Measurements from ENCODE around the gene COA8. TPM values are rescaled to one million over a fixed set of nuclear protein-coding genes. Genes with fewer than 3 reads are reported as not detected.

Gene COA8
- polyA plus RNA-seq, 1 of the 3 experiments (the other 2 are of a cell fraction): 25.2 TPM

DNA sequence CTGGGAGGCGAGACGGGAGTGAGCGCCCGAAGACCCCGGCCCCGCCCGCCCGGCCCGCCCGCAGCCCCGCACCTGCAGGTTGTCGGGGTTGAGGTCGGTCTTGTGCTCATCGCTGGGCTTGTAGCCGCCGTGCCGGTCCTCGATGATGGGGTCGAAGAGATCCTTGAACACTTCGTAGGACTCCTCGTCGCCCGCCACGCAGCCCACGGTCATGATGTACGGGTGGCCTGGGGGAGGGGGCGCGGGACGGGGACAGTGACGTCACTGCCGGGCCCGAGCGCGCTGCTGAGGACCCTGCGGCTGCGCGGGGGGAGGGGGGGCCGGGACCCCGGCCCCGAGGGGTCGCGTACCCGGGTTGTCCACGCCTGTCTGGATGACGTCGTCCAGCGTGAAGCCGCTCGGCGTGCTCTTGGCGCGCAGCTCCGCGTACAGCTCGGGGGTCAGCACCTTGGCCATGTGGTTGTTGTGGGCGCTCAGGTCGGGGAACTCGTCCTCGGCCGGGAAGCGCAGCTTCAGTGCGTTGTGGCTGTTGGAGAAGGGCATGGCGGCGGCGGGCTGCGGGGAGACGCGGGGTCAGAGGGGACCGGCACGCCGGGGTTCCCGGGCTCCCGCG lies 40.7 kb upstream of the COA8 start:
- DNase-seq: peak; percentile 91
- Histone ChIP-seq H4K20me1 (ENCODE audit: insufficient read depth) (no peaks in the 10 kb centered on the region), H3K4me1 (ENCODE audit: control insufficient read depth in 1 of 2, insufficient read depth in 2 of 2, low read depth in 1 of 2, low read length in 1 of 2) (peaks cover 0 to 20% of the 10 kb centered on the region in 2 experiments; a peak in 1 of 4 replicates), H3K4me3 (ENCODE audit: low read depth in 2 of 2, low read length in 1 of 2) (peak overlapping the region; percentile 44 to 57; a peak in 3 of 4 replicates), H3K79me2 (ENCODE audit: insufficient read depth) (no peaks in the 10 kb centered on the region), H3K4me2 (peak overlapping the region; percentile 83), H3K27ac (ENCODE audit: low read depth in 2 of 2, low read length in 1 of 2) (peak overlapping the region in 1 of 2 experiments; percentile 74; a peak in 1 of 4 replicates), H3K9ac (no peak overlapping the region), H3K36me3 (replicated peaks in 1 of 2; ENCODE audit: control insufficient read depth in 1 of 2, insufficient read depth in 2 of 2, low read length in 1 of 2) (peaks cover 0 to 4% of the 10 kb centered on the region in 2 experiments), H3K9me2 (no peaks in the 10 kb centered on the region), H3K27me3 (ENCODE audit: insufficient read depth) (peaks cover 16% of the 10 kb centered on the region), H3F3A (replicated peaks; ENCODE audit: insufficient read depth) (peaks cover 5% of the 10 kb centered on the region), H2AFZ (ENCODE audit: low read depth) (no peak overlapping the region), H3K9me3 (no peaks in the 10 kb centered on the region)
- WGBS (ENCODE audit: low lambda C conversion rate): 2% methylated on average over 11 of the region's 74 CpGs
- no peak for TF ChIP-seq GATA2 (CRISPR knock-in tag; IDR thresholded peaks at IDR 0.05)
- no peak for TF ChIP-seq JUND (IDR thresholded peaks at IDR 0.05)
- no peak for TF ChIP-seq EP300 (IDR thresholded peaks at IDR 0.05; ENCODE audit: borderline replicate concordance in 1 of 2, low read depth in 1 of 2, low read length in 1 of 2)
- TF ChIP-seq, protein P1, sequence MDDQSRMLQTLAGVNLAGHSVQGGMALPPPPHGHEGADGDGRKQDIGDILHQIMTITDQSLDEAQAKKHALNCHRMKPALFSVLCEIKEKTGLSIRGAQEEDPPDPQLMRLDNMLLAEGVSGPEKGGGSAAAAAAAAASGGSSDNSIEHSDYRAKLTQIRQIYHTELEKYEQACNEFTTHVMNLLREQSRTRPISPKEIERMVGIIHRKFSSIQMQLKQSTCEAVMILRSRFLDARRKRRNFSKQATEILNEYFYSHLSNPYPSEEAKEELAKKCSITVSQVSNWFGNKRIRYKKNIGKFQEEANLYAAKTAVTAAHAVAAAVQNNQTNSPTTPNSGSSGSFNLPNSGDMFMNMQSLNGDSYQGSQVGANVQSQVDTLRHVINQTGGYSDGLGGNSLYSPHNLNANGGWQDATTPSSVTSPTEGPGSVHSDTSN (IDR thresholded peaks at IDR 0.05): no peak
- TF ChIP-seq, protein P2, sequence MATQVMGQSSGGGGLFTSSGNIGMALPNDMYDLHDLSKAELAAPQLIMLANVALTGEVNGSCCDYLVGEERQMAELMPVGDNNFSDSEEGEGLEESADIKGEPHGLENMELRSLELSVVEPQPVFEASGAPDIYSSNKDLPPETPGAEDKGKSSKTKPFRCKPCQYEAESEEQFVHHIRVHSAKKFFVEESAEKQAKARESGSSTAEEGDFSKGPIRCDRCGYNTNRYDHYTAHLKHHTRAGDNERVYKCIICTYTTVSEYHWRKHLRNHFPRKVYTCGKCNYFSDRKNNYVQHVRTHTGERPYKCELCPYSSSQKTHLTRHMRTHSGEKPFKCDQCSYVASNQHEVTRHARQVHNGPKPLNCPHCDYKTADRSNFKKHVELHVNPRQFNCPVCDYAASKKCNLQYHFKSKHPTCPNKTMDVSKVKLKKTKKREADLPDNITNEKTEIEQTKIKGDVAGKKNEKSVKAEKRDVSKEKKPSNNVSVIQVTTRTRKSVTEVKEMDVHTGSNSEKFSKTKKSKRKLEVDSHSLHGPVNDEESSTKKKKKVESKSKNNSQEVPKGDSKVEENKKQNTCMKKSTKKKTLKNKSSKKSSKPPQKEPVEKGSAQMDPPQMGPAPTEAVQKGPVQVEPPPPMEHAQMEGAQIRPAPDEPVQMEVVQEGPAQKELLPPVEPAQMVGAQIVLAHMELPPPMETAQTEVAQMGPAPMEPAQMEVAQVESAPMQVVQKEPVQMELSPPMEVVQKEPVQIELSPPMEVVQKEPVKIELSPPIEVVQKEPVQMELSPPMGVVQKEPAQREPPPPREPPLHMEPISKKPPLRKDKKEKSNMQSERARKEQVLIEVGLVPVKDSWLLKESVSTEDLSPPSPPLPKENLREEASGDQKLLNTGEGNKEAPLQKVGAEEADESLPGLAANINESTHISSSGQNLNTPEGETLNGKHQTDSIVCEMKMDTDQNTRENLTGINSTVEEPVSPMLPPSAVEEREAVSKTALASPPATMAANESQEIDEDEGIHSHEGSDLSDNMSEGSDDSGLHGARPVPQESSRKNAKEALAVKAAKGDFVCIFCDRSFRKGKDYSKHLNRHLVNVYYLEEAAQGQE (IDR thresholded peaks at IDR 0.05; ENCODE audit: low read depth, low read length): no peak
- TF ChIP-seq MXI1 (IDR thresholded peaks at IDR 0.05; ENCODE audit: low read depth, low read length): peak; percentile 78
- TF ChIP-seq, protein P3, sequence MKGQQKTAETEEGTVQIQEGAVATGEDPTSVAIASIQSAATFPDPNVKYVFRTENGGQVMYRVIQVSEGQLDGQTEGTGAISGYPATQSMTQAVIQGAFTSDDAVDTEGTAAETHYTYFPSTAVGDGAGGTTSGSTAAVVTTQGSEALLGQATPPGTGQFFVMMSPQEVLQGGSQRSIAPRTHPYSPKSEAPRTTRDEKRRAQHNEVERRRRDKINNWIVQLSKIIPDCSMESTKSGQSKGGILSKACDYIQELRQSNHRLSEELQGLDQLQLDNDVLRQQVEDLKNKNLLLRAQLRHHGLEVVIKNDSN (IDR thresholded peaks at IDR 0.05; ENCODE audit: borderline replicate concordance, low read depth): no peak
- TF ChIP-seq CHD2 (IDR thresholded peaks at IDR 0.05; ENCODE audit: low read length, partially characterized antibody): no peak
- TF ChIP-seq, protein P4, sequence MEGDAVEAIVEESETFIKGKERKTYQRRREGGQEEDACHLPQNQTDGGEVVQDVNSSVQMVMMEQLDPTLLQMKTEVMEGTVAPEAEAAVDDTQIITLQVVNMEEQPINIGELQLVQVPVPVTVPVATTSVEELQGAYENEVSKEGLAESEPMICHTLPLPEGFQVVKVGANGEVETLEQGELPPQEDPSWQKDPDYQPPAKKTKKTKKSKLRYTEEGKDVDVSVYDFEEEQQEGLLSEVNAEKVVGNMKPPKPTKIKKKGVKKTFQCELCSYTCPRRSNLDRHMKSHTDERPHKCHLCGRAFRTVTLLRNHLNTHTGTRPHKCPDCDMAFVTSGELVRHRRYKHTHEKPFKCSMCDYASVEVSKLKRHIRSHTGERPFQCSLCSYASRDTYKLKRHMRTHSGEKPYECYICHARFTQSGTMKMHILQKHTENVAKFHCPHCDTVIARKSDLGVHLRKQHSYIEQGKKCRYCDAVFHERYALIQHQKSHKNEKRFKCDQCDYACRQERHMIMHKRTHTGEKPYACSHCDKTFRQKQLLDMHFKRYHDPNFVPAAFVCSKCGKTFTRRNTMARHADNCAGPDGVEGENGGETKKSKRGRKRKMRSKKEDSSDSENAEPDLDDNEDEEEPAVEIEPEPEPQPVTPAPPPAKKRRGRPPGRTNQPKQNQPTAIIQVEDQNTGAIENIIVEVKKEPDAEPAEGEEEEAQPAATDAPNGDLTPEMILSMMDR (IDR thresholded peaks at IDR 0.05): no peak
- TF ChIP-seq NRF1 (IDR thresholded peaks at IDR 0.05; ENCODE audit: low read depth, low read length): peak; percentile 23; the same call in 1 of the 2 replicates
- TF ChIP-seq RFX5 (IDR thresholded peaks at IDR 0.05; ENCODE audit: low read length): no peak
- CTCF ChIA-PET: interaction anchor here (1.1 to 9.6 kb wide), 9 partner anchors 11 to 191 kb away, joined by 3 to 194 read pairs (median 7); no protein-coding TSS in a partner anchor
- POLR2A ChIA-PET: interaction anchor here (0.6 to 3.5 kb wide), 6 partner anchors 9 to 1524 kb away, joined by 3 to 19 read pairs (median 4); no protein-coding TSS in a partner anchor
